Measurements from ENCODE around the gene WDFY4.

DNA sequence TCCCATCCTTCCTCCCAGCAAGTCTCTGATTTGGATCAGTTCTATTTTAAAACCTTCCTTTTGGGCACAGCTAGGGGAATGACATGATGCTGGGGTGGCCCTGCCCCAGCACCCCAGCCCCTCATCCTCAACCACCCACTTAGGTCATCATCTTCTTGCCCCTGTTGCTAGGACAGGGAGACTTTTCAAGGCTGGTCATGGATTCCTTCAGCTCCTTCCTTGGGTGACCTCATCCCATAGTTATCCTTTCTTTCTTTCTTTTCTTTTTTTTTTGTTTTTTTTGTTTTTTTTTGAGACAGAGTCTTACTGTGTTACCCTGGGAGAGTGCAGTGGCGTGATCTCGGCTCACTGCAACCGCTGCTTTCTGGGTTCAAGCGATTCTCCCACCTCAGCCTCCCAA lies 127.2 kb downstream of the WDFY4 start:
- TF ChIP-seq, protein P1, sequence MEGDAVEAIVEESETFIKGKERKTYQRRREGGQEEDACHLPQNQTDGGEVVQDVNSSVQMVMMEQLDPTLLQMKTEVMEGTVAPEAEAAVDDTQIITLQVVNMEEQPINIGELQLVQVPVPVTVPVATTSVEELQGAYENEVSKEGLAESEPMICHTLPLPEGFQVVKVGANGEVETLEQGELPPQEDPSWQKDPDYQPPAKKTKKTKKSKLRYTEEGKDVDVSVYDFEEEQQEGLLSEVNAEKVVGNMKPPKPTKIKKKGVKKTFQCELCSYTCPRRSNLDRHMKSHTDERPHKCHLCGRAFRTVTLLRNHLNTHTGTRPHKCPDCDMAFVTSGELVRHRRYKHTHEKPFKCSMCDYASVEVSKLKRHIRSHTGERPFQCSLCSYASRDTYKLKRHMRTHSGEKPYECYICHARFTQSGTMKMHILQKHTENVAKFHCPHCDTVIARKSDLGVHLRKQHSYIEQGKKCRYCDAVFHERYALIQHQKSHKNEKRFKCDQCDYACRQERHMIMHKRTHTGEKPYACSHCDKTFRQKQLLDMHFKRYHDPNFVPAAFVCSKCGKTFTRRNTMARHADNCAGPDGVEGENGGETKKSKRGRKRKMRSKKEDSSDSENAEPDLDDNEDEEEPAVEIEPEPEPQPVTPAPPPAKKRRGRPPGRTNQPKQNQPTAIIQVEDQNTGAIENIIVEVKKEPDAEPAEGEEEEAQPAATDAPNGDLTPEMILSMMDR (IDR thresholded peaks at IDR 0.05; ENCODE audit: insufficient read depth, low read depth, low read length): no peak
- TF ChIP-seq EZH2 (IDR thresholded peaks at IDR 0.05; ENCODE audit: insufficient read depth, low read length): no peak

All from astrocyte (in vitro differentiated cells and primary cell).